Right lobe of liver (tissue), 6 donors: ENCODE data around the gene CCDC32. TPM values are rescaled to one million over a fixed set of nuclear protein-coding genes. Genes with fewer than 3 reads are reported as not detected.

Source experiments
- ATAC-seq, 4 donors: fragments of 200-7000 bp; cut with Tn5 transposase; one replicate each; pipeline ENCODE4 v1.9.1; 2020; ENCODE audit warnings: mild to moderate bottlenecking in 4 of 4, moderate library complexity in 4 of 4
- DNase-seq, 3 donors: peaks; one replicate each; pipeline ENCODE4 v3.0.0-alpha.2; 2020
- H3K27ac ChIP-seq, 3 donors: fragments of 200-600 bp; one replicate each; pipeline ENCODE4 v1.8.0; 2022
- H3K27me3 ChIP-seq, 2 donors: fragments of 200-600 bp; one replicate each; pipeline ENCODE4 v1.8.0; 2022
- H3K36me3 ChIP-seq, 4 donors: fragments of 200-600 bp; sonication (generic) in 1 of 4; one replicate each; pipeline versions ENCODE4 v1.5.1 to v1.8.0; 2017 to 2022; ENCODE audit warnings: control low read depth in 1 of 4
- H3K4me1 ChIP-seq, 4 donors: fragments of 200-600 bp; sonication (generic) in 1 of 4; one replicate each; pipeline versions ENCODE4 v1.5.1 to v1.8.0; 2017 to 2022; ENCODE audit warnings: control low read depth in 1 of 4
- H3K4me3 ChIP-seq, 3 donors: fragments of 200-600 bp; one replicate each; pipeline ENCODE4 v1.8.0; 2022
- H3K9me3 ChIP-seq, 4 donors: fragments of 200-600 bp; sonication (generic) in 1 of 4; one replicate each; pipeline versions ENCODE4 v1.5.1 to v1.8.0; 2017 to 2022; ENCODE audit warnings: control low read depth in 1 of 4
- POLR2A ChIP-seq: fragments of 450-650 bp; IDR thresholded peaks from one replicate; pipeline ENCODE4 v1.6.1; 2017; ENCODE audit warnings: antibody characterized with exemption, mild to moderate bottlenecking
- WGBS: methylation state at CpG from one replicate; pipeline ENCODE4 v1.1.6; 2018; ENCODE audit warnings: low coverage, low lambda C conversion rate; ENCODE audit not compliant: insufficient coverage; ENCODE audit errors: missing lambda C conversion rate; 5-methylcytosine and 5-hydroxymethylcytosine counted together
- intact Hi-C, 2 donors: fragments of 100-400 bp; cut with DNase I; formaldehyde crosslinking; loops; one replicate each; pipeline versions ENCODE4 v1.11.2 to v1.14.1; 2022
- total RNA-seq, 6 experiments: library from RNA; depleted of rRNA in 2 of 6; stranded (reverse); fragments of >200 nt in 2 of 6; fragmentation: NEBNext Ultra II Directional in 3 of 6; extraction: Animal tissue kit (Norgen Biotek cat#: 25700) in 3 of 6; gene quantifications; one replicate each; pipeline versions ENCODE4 v1.1.0 to v1.2.4, GENCODE V29; 2016 to 2023
- TF ChIP-seq, protein P1 (sequence below), 4 donors: fragments of 200-600 bp in 3 of 4; fragments of 450-650 bp in 1 of 4; IDR thresholded peaks; one replicate each; pipeline versions ENCODE4 v1.5.1 to v1.8.0; 2016 to 2022; ENCODE audit warnings: antibody characterized with exemption in 4 of 4, mild to moderate bottlenecking in 2 of 4
- donor health status: DM: no; HTN: yes; CAD: no.
- donor health status: DM: no; HTN: no; CAD: no.
- donor health status: DM: no; HTN: no; CAD: no.
- donor health status: DM: no; HTN: yes; CAD: no.
- donor health status: DM: no; HTN: yes; CAD: no.

The CCDC32 gene
- total RNA-seq, 6 experiments from 2014 or later = 6.4 to 12.3 (median 9.9) TPM

DNA sequence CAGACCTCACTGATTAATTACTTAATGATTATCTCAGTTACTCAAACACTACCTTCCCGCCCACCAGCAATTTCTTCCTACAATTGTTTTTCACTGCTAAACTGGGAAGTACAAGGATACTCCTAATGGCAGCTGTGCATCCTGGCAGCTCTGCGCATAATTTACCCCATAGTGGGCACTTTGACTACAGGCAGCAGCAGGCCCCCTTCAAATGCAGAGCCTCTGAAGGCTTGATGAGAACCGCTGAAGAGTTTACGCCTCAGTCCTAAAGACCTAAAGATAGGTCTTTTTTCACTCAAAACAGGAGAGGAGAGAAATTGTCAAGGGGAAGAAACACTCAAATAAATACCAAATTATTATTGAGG lies 10.7 kb downstream of the CCDC32 start:
- intact Hi-C loops = no loop called here

DNA sequence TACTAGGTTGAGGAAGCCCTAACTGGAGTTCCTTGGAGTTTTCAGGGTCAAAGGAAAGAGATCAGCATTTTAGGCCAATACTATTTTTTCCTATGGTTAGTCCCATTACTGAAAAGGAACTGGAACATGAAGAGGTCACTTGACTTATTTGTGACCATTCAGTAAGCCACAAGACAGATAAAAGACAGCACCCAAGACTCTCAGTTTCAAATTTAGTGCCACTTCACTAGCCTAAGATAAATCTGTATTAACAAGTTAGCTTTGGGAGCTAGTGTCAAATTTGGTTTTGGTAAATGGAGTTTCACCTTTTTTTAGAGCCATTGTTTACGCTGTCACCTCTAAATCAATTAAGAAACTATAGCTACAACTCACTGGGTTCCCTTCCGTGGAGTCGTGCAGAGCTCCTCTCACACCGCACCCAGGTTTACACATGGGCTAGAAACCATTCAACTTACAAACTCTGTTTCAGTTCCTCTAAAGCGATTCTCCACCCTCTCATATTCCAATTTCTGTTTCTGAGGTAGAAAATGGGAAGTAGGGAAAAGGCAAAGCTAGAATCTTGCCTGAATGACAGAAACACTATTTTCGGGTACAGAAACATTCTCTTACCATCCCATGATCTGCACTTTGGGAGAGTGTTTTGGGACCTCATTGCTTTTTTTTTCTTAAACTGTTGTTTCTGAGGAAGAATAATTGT lies 14.4 kb downstream of the CCDC32 start:
- Histone ChIP-seq H3K36me3 (peaks cover 0 to 13% (median 1%) of the 10 kb centered on the region in 4 donors), H3K27me3 (no peaks in the 10 kb centered on the region), H3K4me1 (peaks cover 0 to 12% (median 2%) of the 10 kb centered on the region in 4 donors), H3K9me3 (no peaks in the 10 kb centered on the region), H3K27ac (peak overlapping the region in 1 of 3 donors; percentile 18), H3K4me3 (no peak overlapping the region)
- 74% methylated on average over 6 of the region's 6 CpGs for WGBS
- DNase-seq = no peak
- no peak for TF ChIP-seq POLR2A
- TF ChIP-seq, protein P1, sequence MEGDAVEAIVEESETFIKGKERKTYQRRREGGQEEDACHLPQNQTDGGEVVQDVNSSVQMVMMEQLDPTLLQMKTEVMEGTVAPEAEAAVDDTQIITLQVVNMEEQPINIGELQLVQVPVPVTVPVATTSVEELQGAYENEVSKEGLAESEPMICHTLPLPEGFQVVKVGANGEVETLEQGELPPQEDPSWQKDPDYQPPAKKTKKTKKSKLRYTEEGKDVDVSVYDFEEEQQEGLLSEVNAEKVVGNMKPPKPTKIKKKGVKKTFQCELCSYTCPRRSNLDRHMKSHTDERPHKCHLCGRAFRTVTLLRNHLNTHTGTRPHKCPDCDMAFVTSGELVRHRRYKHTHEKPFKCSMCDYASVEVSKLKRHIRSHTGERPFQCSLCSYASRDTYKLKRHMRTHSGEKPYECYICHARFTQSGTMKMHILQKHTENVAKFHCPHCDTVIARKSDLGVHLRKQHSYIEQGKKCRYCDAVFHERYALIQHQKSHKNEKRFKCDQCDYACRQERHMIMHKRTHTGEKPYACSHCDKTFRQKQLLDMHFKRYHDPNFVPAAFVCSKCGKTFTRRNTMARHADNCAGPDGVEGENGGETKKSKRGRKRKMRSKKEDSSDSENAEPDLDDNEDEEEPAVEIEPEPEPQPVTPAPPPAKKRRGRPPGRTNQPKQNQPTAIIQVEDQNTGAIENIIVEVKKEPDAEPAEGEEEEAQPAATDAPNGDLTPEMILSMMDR (IDR thresholded peaks at IDR 0.05) = no peak
- intact Hi-C loops = no loop called here
- peak in 2 of 4 donors; percentile 6 to 27 for ATAC-seq

More for the DNA sequence above, 10.7 kb downstream of the CCDC32 start:
- H3K36me3 ChIP-seq = peaks cover 0 to 31% (median 10%) of the 10 kb centered on the region in 4 donors
- 74% methylated on average over 4 of the region's 4 CpGs for WGBS
- no peaks in the 10 kb centered on the region for H3K9me3 ChIP-seq
- no peak overlapping the region for H3K4me3 ChIP-seq
- no peak for TF ChIP-seq POLR2A
- TF ChIP-seq, protein P1 (IDR thresholded peaks at IDR 0.05) = no peak
- no peak overlapping the region for H3K27ac ChIP-seq
- H3K4me1 ChIP-seq = peaks cover 0 to 12% (median 2%) of the 10 kb centered on the region in 4 donors
- H3K27me3 ChIP-seq = no peaks in the 10 kb centered on the region
- DNase-seq = no peak
- ATAC-seq = no peak

- 10% methylated on average over 5 of the region's 9 CpGs for WGBS
Observed at GRCh38 chr15:40549894-40550293, 14.9 kb downstream of the CCDC32 start.

GRCh38 chr15:40548610-40549009 lies 16.2 kb downstream of the CCDC32 start:
- Histone ChIP-seq H3K4me1 (peaks cover 0 to 12% (median 2%) of the 10 kb centered on the region in 4 donors), H3K27me3 (no peaks in the 10 kb centered on the region), H3K9me3 (no peaks in the 10 kb centered on the region), H3K36me3 (peaks cover 0 to 10% (median 0%) of the 10 kb centered on the region in 4 donors), H3K4me3 (no peak overlapping the region), H3K27ac (no peak overlapping the region)
- intact Hi-C loops = no loop called here
- no peak for ATAC-seq
- WGBS = 90% methylated on average over 2 of the region's 2 CpGs
- no peak for TF ChIP-seq POLR2A
- no peak for DNase-seq

More at GRCh38 chr15:40549894-40550293, 14.9 kb downstream of the CCDC32 start:
- ATAC-seq = peak; percentile 84 to 96 (median 93)
- Histone ChIP-seq H3K27ac (peak overlapping the region in 1 of 3 donors; percentile 18), H3K36me3 (peaks cover 0 to 10% (median 0%) of the 10 kb centered on the region in 4 donors), H3K9me3 (no peaks in the 10 kb centered on the region), H3K27me3 (no peaks in the 10 kb centered on the region), H3K4me1 (peaks cover 0 to 12% (median 2%) of the 10 kb centered on the region in 4 donors), H3K4me3 (no peak overlapping the region)
- TF ChIP-seq POLR2A = no peak
- TF ChIP-seq, protein P1 (IDR thresholded peaks at IDR 0.05) = no peak
- intact Hi-C loops = no loop called here
- DNase-seq = peak; percentile 86 to 97 (median 94)

DNA sequence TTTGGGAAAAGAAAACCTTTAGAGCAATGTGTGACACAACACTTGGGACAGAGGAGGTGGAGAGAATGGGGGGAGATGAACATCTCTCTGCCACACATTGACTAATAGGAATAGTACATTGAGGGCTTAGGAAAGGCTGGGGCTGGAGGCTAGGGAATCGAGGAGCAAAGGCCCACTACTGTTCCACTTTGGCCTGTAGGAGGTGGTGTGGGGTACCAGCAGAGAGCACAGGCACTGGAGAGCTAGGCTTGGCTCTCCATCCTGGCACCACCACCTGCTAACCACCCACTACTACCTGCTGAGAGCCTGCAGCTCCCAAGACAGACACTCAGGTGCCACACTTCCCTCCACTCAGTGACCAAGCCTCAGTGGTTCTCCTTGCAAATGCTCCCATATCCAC lies 19.4 kb downstream of the CCDC32 start:
- H3K9me3 ChIP-seq = no peaks in the 10 kb centered on the region
- no peak for DNase-seq
- no CpG with 5 or more reads among the region's 1 CpG for WGBS
- no peak for ATAC-seq
- no peaks in the 10 kb centered on the region for H3K36me3 ChIP-seq
- H3K4me3 ChIP-seq = no peak overlapping the region
- H3K27me3 ChIP-seq = no peaks in the 10 kb centered on the region
- H3K4me1 ChIP-seq = peaks cover 0 to 10% (median 2%) of the 10 kb centered on the region in 4 donors
- H3K27ac ChIP-seq = no peak overlapping the region
- intact Hi-C loops = no loop called here
- TF ChIP-seq, protein P1 (IDR thresholded peaks at IDR 0.05) = no peak
- no peak for TF ChIP-seq POLR2A
